Body of pancreas (tissue), 4 donors: ENCODE results near the gene KIAA1614.

Source experiments
- CTCF ChIP-seq, 7 experiments: fragments of 450-650 bp in 4 of 7; fragments of 200-600 bp in 3 of 7; sonication (generic) in 3 of 7; IDR thresholded peaks; one replicate each; pipeline ENCODE4 v1.5.1; 2016 to 2019; ENCODE audit warnings: antibody characterized with exemption in 7 of 7
- POLR2A ChIP-seq, 3 donors: fragments of 450-650 bp; IDR thresholded peaks; one replicate each; pipeline ENCODE4 v1.6.1; 2016; ENCODE audit warnings: antibody characterized with exemption in 3 of 3, mild to moderate bottlenecking in 2 of 3

GRCh38 chr1:180930687-180931086 lies 18.0 kb downstream of the KIAA1614 start:
- TF ChIP-seq POLR2A (IDR thresholded peaks at IDR 0.05) (no peak), CTCF (IDR thresholded peaks at IDR 0.05) (no peak)
